ENCODE data around the gene LCLAT1.

LCLAT1 gene

GRCh38 chr2:30527411-30527810, 80.4 kb downstream of the LCLAT1 start:
- DNase-seq = no peak

- no peak for DNase-seq
Observed at GRCh38 chr2:30527859-30528258, 80.8 kb downstream of the LCLAT1 start.

GRCh38 chr2:30530346-30530745, 83.3 kb downstream of the LCLAT1 start:
- no peak for DNase-seq

- DNase-seq = no peak
Observed at GRCh38 chr2:30541680-30542079, 94.6 kb downstream of the LCLAT1 start.

- DNase-seq = peak; percentile 11
Observed at GRCh38 chr2:30545875-30546274, 98.8 kb downstream of the LCLAT1 start.

GRCh38 chr2:30548386-30548785, 101.3 kb downstream of the LCLAT1 start:
- no peak for DNase-seq

GRCh38 chr2:30549096-30549495, 102.0 kb downstream of the LCLAT1 start:
- DNase-seq = no peak

GRCh38 chr2:30559544-30560275, 112.7 kb downstream of the LCLAT1 start:
- DNase-seq = no peak

- no peak for DNase-seq
Observed at GRCh38 chr2:30561349-30561748, 114.3 kb downstream of the LCLAT1 start.

GRCh38 chr2:30565851-30566358, 118.9 kb downstream of the LCLAT1 start:
- DNase-seq = no peak

GRCh38 chr2:30566631-30567030, 119.6 kb downstream of the LCLAT1 start:
- no peak for DNase-seq

GRCh38 chr2:30567317-30567716, 120.3 kb downstream of the LCLAT1 start:
- DNase-seq = no peak

- no peak for DNase-seq
Observed at GRCh38 chr2:30569946-30570345, 122.9 kb downstream of the LCLAT1 start.

- no peak for DNase-seq
Observed at GRCh38 chr2:30577151-30577550, 130.1 kb downstream of the LCLAT1 start.

GRCh38 chr2:30580391-30580790, 133.3 kb downstream of the LCLAT1 start:
- DNase-seq = no peak

- DNase-seq = no peak
Observed at GRCh38 chr2:30582521-30582920, 135.5 kb downstream of the LCLAT1 start.

- DNase-seq = no peak
Observed at GRCh38 chr2:30583204-30583749, 136.2 kb downstream of the LCLAT1 start.

GRCh38 chr2:30584116-30584515, 137.1 kb downstream of the LCLAT1 start:
- DNase-seq = no peak

- DNase-seq = no peak
Observed at GRCh38 chr2:30588994-30589393, 141.9 kb downstream of the LCLAT1 start.

- no peak for DNase-seq
Observed at GRCh38 chr2:30590407-30590806, 143.4 kb downstream of the LCLAT1 start.

- no peak for DNase-seq
Observed at GRCh38 chr2:30591186-30591585, 144.1 kb downstream of the LCLAT1 start.

- no peak for DNase-seq
Observed at GRCh38 chr2:30601375-30601774, 154.3 kb downstream of the LCLAT1 start.

- no peak for DNase-seq
Observed at GRCh38 chr2:30605197-30605596, 158.2 kb downstream of the LCLAT1 start.

GRCh38 chr2:30608643-30609042, 161.6 kb downstream of the LCLAT1 start:
- no peak for DNase-seq

- DNase-seq = no peak
Observed at GRCh38 chr2:30611583-30611982, 164.5 kb downstream of the LCLAT1 start.
